ENCODE results near the gene OR7C2. TPM values are rescaled to one million over a fixed set of nuclear protein-coding genes. Genes with fewer than 3 reads are reported as not detected.

The OR7C2 gene
- total RNA-seq, 1 experiment from 2014 or later: not detected

GRCh38 chr19:14915116-14915515 lies 26.2 kb upstream of the OR7C2 start:
- ChIA-PET POLR2A (ENCODE audit: low non-redundant PET) (no interaction called here), CTCF (no interaction called here)
- TF ChIP-seq CTCF (conservative IDR thresholded peaks at IDR 0.05; ENCODE audit: low read depth, low read length) (no peak), EZH2 (IDR thresholded peaks at IDR 0.05; ENCODE audit: borderline replicate concordance, low read depth, low read length, poor library complexity, severe bottlenecking) (no peak)
- Histone ChIP-seq H3K4me3 (ENCODE audit: low read depth, low read length, poor library complexity, severe bottlenecking) (no peak overlapping the region), H3K36me3 (ENCODE audit: insufficient read depth, low read length, poor library complexity, severe bottlenecking) (no peaks in the 10 kb centered on the region), H3K27ac (ENCODE audit: low read depth, low read length, poor library complexity, severe bottlenecking) (no peak overlapping the region), H3K27me3 (replicated peaks; ENCODE audit: insufficient read depth, low read depth, low read length, poor library complexity) (peaks cover 36% of the 10 kb centered on the region), H3K9me3 (ENCODE audit: low read depth, low read length, poor library complexity, severe bottlenecking) (no peaks in the 10 kb centered on the region), H3K4me1 (ENCODE audit: insufficient read depth, low read length, poor library complexity, severe bottlenecking) (no peaks in the 10 kb centered on the region)
- intact Hi-C loops (cut with micrococcal nuclease; ENCODE audit: unreplicated experiment): no loop called here
- DNase-seq (ENCODE audit: low spot score): no peak
- BruUV-seq (replicated peaks): no TSS peak

DNA sequence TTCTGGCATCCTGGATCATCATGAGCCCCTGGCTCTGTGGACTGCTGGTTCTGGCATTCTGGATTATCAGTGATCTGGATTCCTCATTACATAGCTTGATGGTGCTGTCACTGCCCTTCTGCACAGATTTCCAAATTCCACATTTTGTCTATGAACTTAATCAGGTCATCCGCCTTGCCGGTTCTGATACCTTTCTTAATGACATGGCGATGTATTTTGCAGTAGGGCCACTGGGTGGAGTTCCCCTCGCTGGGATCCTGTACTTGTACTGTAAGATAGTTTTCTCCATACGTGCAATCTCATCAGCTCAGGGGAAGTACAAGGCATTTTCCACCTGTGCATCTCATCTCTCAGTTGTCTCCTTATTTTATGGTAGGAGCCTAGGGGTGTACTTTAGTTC lies 24.4 kb upstream of the OR7C2 start:
- Histone ChIP-seq H3K27me3 (replicated peaks; ENCODE audit: insufficient read depth, low read depth, low read length, poor library complexity) (peaks cover 48% of the 10 kb centered on the region), H3K9me3 (ENCODE audit: low read depth, low read length, poor library complexity, severe bottlenecking) (no peaks in the 10 kb centered on the region), H3K4me1 (ENCODE audit: insufficient read depth, low read length, poor library complexity, severe bottlenecking) (no peaks in the 10 kb centered on the region), H3K36me3 (ENCODE audit: insufficient read depth, low read length, poor library complexity, severe bottlenecking) (no peaks in the 10 kb centered on the region), H3K4me3 (ENCODE audit: low read depth, low read length, poor library complexity, severe bottlenecking) (no peak overlapping the region), H3K27ac (ENCODE audit: low read depth, low read length, poor library complexity, severe bottlenecking) (no peak overlapping the region)
- DNase-seq (ENCODE audit: low spot score): no peak
- BruUV-seq (replicated peaks): no TSS peak
- ChIA-PET POLR2A (ENCODE audit: low non-redundant PET) (interaction anchor here (0.5 kb wide), 1 partner anchor 108 kb away, joined by 4 read pairs; no protein-coding TSS in a partner anchor), CTCF (interaction anchor here (0.6 kb wide), 1 partner anchor 338 kb away, joined by 3 read pairs; no protein-coding TSS in a partner anchor)
- TF ChIP-seq EZH2 (IDR thresholded peaks at IDR 0.05; ENCODE audit: borderline replicate concordance, low read depth, low read length, poor library complexity, severe bottlenecking) (no peak), CTCF (conservative IDR thresholded peaks at IDR 0.05; ENCODE audit: low read depth, low read length) (no peak)
- intact Hi-C loops (cut with micrococcal nuclease; ENCODE audit: unreplicated experiment): no loop called here

- Histone ChIP-seq H3K9me3 (ENCODE audit: low read depth, low read length, poor library complexity, severe bottlenecking) (no peaks in the 10 kb centered on the region), H3K27me3 (replicated peaks; ENCODE audit: insufficient read depth, low read depth, low read length, poor library complexity) (peaks cover 22% of the 10 kb centered on the region), H3K36me3 (ENCODE audit: insufficient read depth, low read length, poor library complexity, severe bottlenecking) (no peaks in the 10 kb centered on the region), H3K4me1 (ENCODE audit: insufficient read depth, low read length, poor library complexity, severe bottlenecking) (no peaks in the 10 kb centered on the region), H3K4me3 (ENCODE audit: low read depth, low read length, poor library complexity, severe bottlenecking) (no peak overlapping the region), H3K27ac (ENCODE audit: low read depth, low read length, poor library complexity, severe bottlenecking) (no peak overlapping the region)
- POLR2A ChIA-PET (ENCODE audit: low non-redundant PET): no interaction called here
- no peak for DNase-seq (ENCODE audit: low spot score)
- BruUV-seq (replicated peaks): no TSS peak
- CTCF ChIA-PET: no interaction called here
- TF ChIP-seq EZH2 (IDR thresholded peaks at IDR 0.05; ENCODE audit: borderline replicate concordance, low read depth, low read length, poor library complexity, severe bottlenecking) (no peak), CTCF (conservative IDR thresholded peaks at IDR 0.05; ENCODE audit: low read depth, low read length) (no peak)
- intact Hi-C loops (cut with micrococcal nuclease; ENCODE audit: unreplicated experiment): no loop called here
These were observed 7.8 kb upstream of the OR7C2 start for GRCh38 chr19:14933506-14933905.
